RWPE1 (cell line): ENCODE measurements around the gene TNFSF13B.

Experiments used
- CTCF ChIA-PET: fragments of 350-600 bp; sonication (Branson Sonifier 250); formaldehyde crosslinking; extraction: SDS; loops from one replicate; lab custom pipeline; 2021; lab: Yijun Ruan, JAX
- POLR2A ChIA-PET: fragments of 400-600 bp; formaldehyde crosslinking; extraction: SDS; loops from one replicate; lab custom pipeline; 2020; ENCODE audit warnings: antibody characterized with exemption; ENCODE audit not compliant: low non-redundant PET; lab: Yijun Ruan, JAX
- DNase-seq: peaks from one replicate; pipeline ENCODE4 v3.0.0; 2012; ENCODE audit warnings: low spot score
- H3K27ac ChIP-seq: fragments of 450-650 bp; 2 replicates; pipeline ENCODE4 v1.5.1; 2017
- TF ChIP-seq, protein P1 (sequence below): fragments of 450-650 bp; conservative IDR thresholded peaks from 2 replicates; pipeline ENCODE4 v1.5.1; 2017; ENCODE audit warnings: low read depth, mild to moderate bottlenecking

The TNFSF13B gene

DNA sequence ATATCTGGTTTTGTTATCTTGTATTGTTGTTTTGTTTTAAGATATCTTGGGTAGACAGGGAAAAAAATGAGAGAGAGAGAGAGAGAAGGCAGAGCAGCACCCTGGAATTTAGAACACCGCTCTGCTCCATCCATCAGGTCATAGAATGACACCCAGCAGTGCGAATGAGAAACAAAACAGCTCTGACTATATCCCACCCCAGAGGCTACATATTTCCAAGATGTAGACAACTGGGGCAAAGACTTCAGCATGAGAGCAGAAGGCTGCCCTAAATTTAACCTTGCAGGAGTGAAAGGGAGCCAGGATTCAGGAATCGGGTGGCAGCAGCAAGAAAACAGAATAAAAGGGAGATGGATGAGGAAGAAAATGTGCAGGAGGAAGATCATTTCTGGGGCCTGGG lies 46.5 kb downstream of the TNFSF13B start:
- CTCF ChIA-PET = no interaction called here
- H3K27ac ChIP-seq = no peak overlapping the region
- POLR2A ChIA-PET = no interaction called here
- TF ChIP-seq, protein P1, sequence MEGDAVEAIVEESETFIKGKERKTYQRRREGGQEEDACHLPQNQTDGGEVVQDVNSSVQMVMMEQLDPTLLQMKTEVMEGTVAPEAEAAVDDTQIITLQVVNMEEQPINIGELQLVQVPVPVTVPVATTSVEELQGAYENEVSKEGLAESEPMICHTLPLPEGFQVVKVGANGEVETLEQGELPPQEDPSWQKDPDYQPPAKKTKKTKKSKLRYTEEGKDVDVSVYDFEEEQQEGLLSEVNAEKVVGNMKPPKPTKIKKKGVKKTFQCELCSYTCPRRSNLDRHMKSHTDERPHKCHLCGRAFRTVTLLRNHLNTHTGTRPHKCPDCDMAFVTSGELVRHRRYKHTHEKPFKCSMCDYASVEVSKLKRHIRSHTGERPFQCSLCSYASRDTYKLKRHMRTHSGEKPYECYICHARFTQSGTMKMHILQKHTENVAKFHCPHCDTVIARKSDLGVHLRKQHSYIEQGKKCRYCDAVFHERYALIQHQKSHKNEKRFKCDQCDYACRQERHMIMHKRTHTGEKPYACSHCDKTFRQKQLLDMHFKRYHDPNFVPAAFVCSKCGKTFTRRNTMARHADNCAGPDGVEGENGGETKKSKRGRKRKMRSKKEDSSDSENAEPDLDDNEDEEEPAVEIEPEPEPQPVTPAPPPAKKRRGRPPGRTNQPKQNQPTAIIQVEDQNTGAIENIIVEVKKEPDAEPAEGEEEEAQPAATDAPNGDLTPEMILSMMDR = no peak
- DNase-seq = no peak

DNA sequence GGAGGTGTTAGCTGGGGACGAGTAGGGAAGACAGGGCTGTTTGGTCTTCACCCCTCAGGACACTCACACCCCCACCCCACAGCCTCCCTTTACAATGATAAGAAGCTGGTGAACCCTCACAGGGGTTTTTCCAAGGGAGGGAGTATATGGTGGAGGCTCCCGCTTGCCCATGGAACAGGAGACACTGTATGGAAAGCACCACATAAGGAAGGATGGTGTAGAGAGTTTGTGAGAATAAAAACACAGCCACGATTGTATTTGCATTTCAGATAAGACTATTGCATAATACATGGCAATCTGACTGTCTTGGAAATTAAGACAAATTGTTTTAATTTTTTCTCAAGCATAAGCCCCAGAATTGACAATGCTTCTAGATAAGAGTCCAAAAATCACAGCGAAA lies 46.9 kb downstream of the TNFSF13B start:
- TF ChIP-seq, protein P1 = no peak
- H3K27ac ChIP-seq = no peak overlapping the region
- no peak for DNase-seq
- CTCF ChIA-PET = no interaction called here
- POLR2A ChIA-PET = no interaction called here

DNA sequence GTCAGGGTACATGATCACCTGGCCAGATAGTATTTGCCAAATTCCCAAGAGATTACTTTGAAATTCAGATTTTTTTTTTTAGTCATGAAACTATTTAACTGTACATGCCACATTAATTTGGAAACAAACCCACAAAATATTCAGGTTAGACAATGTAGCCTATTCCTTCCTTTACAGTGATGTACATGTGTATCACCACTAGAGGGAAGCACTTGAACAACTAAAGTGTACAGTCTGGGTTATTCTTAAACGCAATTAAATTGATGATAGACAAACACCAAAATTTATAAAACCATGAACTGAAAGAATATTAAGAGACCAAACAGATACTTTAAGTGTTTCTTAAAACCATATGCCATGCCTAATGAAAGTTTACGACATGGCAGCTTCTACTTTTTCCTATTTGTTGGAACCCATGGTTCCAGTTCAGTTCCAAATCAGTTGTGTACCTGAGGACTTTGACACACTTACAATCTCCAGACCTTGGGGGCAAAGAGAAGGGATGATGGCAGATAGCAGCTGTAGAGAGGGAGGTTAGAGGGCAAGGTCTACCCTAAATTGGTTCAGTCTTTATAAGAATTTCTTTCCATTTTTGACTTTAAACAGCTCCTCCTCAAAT lies 52.8 kb downstream of the TNFSF13B start:
- no peak overlapping the region for H3K27ac ChIP-seq
- peak; percentile 43 for DNase-seq
- CTCF ChIA-PET = interaction anchor here (2.2 kb wide), 1 partner anchor 187 kb away, joined by 6 read pairs; no protein-coding TSS in a partner anchor
- TF ChIP-seq, protein P1 = peak; percentile 74
- POLR2A ChIA-PET = no interaction called here

DNA sequence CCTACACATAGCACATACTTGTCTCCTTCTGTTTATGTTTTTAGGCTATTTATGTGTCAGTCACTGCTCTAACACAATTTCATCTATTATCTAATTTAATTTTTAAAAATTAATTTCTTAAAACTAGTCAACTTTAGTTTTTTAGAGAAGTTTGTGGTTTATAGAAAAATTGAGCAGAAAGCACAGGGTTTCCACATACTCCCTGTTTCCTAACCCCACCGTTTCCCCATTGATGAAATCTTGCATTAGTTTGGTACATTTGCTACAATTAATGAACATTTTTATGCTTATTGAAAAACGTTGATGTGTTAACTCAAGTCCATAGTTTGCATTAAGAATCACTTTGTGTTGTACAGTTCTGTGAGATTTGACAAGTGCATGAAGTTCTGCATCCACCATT lies 53.5 kb downstream of the TNFSF13B start:
- no peak overlapping the region for H3K27ac ChIP-seq
- no peak for DNase-seq
- ChIA-PET POLR2A (no interaction called here), CTCF (interaction anchor here (2.2 kb wide), 1 partner anchor 186 kb away, joined by 6 read pairs; no protein-coding TSS in a partner anchor)
- TF ChIP-seq, protein P1 = no peak

DNA sequence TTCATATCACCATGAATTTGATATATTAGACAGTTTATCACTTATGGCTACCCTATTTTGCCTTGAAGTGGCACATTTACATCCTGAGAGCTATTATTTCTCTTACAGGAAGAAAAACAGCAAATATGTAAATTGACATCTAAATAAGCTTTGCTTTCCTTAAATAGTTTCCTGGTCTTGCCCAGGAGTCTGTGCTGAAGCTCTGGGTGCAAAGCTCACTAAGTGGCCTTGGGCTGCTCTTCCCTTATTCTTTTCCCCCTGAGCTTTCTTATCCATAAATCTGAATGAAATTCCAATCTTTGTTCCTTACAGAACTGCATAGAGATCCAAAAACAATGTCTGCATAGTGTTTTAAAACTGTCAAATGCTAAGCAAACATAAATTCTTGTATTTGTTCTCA lies 56.3 kb downstream of the TNFSF13B start:
- POLR2A ChIA-PET = no interaction called here
- TF ChIP-seq, protein P1 = no peak

DNA sequence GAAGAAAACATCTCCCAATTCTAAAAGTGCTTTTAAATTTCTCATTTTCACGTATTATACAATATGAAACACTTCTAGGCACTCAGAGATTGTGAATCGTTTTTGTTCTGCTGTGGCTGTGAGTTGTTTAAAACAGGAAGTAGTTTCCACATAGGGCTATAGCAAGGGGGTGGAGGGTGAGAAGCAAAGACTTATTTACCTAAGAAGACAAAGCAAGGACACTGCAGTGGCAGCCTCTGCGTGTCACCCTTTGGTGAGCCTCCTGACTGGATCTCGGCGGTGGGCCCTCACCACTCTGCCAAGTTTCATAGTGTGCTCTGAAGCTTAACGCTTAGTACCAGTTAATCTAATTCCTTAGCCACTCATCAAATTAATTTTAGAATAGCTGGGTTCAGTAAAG lies 56.8 kb downstream of the TNFSF13B start:
- ChIA-PET POLR2A (no interaction called here), CTCF (no interaction called here)
- no peak for DNase-seq
- TF ChIP-seq, protein P1 = no peak
- no peak overlapping the region for H3K27ac ChIP-seq

More for the DNA sequence above, 56.3 kb downstream of the TNFSF13B start:
- no peak overlapping the region for H3K27ac ChIP-seq
- DNase-seq = no peak
- CTCF ChIA-PET = no interaction called here
